Heart right ventricle (tissue), 16 donors: ENCODE measurements around the gene TFF3. TPM values are rescaled to one million over a fixed set of nuclear protein-coding genes. Genes with fewer than 3 reads are reported as not detected.
A peak's percentile ranks its signal among the peaks of the same experiment; 100 is the strongest.

Experiments
- ATAC-seq, 8 donors: fragments of 200-7000 bp; cut with Tn5 transposase; one replicate each; pipeline ENCODE4 v1.9.1; 2020; ENCODE audit warnings: mild to moderate bottlenecking in 8 of 8, moderate library complexity in 8 of 8, moderate number of reproducible peaks in 1 of 8
- DNase-seq, 2 donors: peaks; one replicate each; pipeline ENCODE4 v3.0.0-alpha.2; 2020
- H3K27ac ChIP-seq, 10 donors: fragments of 200-600 bp; sonication (generic) in 2 of 10; one replicate each; pipeline versions ENCODE4 v1.5.0 to v1.8.0; 2020 to 2022; ENCODE audit warnings: mild to moderate bottlenecking in 3 of 10
- H3K27me3 ChIP-seq, 7 donors: fragments of 200-600 bp; one replicate each; pipeline ENCODE4 v1.8.0; 2021 to 2022; ENCODE audit warnings: mild to moderate bottlenecking in 2 of 7
- H3K36me3 ChIP-seq, 9 donors: fragments of 200-600 bp; sonication (generic) in 1 of 9; one replicate each; pipeline versions ENCODE4 v1.5.0 to v1.8.0; 2020 to 2022; ENCODE audit warnings: mild to moderate bottlenecking in 2 of 9
- H3K4me1 ChIP-seq, 9 donors: fragments of 200-600 bp; sonication (generic) in 1 of 9; one replicate each; pipeline versions ENCODE4 v1.5.0 to v1.8.0; 2020 to 2022; ENCODE audit warnings: mild to moderate bottlenecking in 4 of 9
- H3K4me3 ChIP-seq, 10 donors: fragments of 200-600 bp; sonication (generic) in 2 of 10; one replicate each; pipeline versions ENCODE4 v1.5.0 to v1.8.0; 2020 to 2022; ENCODE audit warnings: mild to moderate bottlenecking in 7 of 10, moderate library complexity in 2 of 10
- H3K9me3 ChIP-seq, 11 donors: fragments of 200-600 bp in 10 of 11; sonication (generic) in 2 of 11; one replicate each; pipeline versions ENCODE4 v1.5.0 to v1.8.0; 2013 to 2022; ENCODE audit warnings: mild to moderate bottlenecking in 2 of 11, control low read depth in 1 of 11, moderate library complexity in 1 of 11
- CTCF ChIP-seq, 9 donors: fragments of 200-600 bp; sonication (generic) in 2 of 9; IDR thresholded peaks; one replicate each; pipeline versions ENCODE4 v1.5.0 to v1.8.0; 2021 to 2022; ENCODE audit warnings: antibody characterized with exemption in 9 of 9, mild to moderate bottlenecking in 5 of 9, moderate library complexity in 1 of 9
- WGBS, 2 donors: extraction: QIAGEN DNeasy Blood & Tissue Kit; methylation state at CpG; one replicate each; pipeline ENCODE4 v1.1.7; 2013; ENCODE audit warnings: inconsistent platforms in 1 of 2; 5-methylcytosine and 5-hydroxymethylcytosine counted together
- intact Hi-C, 10 donors: fragments of 100-400 bp; cut with DNase I; formaldehyde crosslinking; loops; one replicate each; pipeline versions ENCODE4 v1.11.1 to v1.14.2; 2022
- polyA plus RNA-seq, 2 donors: library from polyadenylated mRNA; stranded (reverse); fragments of 200-250 nt; gene quantifications; one replicate each; pipeline ENCODE4 v1.2.3, GENCODE V29; 2013
- total RNA-seq, 10 donors: library from RNA; stranded (reverse); fragmentation: NEBNext Ultra II Directional in 3 of 10; extraction: Animal tissue kit (Norgen Biotek cat#: 25700) in 3 of 10; gene quantifications; one replicate each; pipeline versions ENCODE4 v1.2.1 to v1.2.4, GENCODE V29; 2021 to 2023
- donor health status: Arrhythmogenic right ventricular cardiomyopathy.
- donor health status: ischemic (EF 13 %, LVEDD 7.1; RV severe dilation, severe dysfunction).
- donor health status: healthy with polysubstance abuse.
- donor health status: DM: no; HTN: yes; CAD: no.
- donor health status: DM: no; HTN: no; CAD: no.
- donor health status: ischemic (EF 25% LVEDD 6.9; RV normal size, moderate dysfunction).
- donor health status: ischemic (EF 25% LVEDD 5.7; RV mildly dilated, moderate dysfunction).
- donor health status: healthy.
- donor health status: DM: yes; HTN: yes; CAD: no.
- donor health status: Ischemic cardiomyopathy.
- donor health status: ischemic (EF 35%, LVEDD 5.7; RV mildly dilated, moderate dysfunction).
- donor health status: nonischemic (EF 11% LVEDD 7.7; RV severe dilation, severe dysfunction).
- donor health status: DM: yes; HTN: yes; CAD: no.
- donor health status: PGD.
- donor health status: ischemic (EF 29% LVEDD 5.4; RV normal size, mild dysfunction).
- donor health status: nonischemic (EF 23%, LVEDD 6.1; RV moderate dilation, normal function).

TFF3 gene
- total and polyA plus RNA-seq, 12 donors, result 0.90 to 7.9 (median 2.7) TPM

DNA sequence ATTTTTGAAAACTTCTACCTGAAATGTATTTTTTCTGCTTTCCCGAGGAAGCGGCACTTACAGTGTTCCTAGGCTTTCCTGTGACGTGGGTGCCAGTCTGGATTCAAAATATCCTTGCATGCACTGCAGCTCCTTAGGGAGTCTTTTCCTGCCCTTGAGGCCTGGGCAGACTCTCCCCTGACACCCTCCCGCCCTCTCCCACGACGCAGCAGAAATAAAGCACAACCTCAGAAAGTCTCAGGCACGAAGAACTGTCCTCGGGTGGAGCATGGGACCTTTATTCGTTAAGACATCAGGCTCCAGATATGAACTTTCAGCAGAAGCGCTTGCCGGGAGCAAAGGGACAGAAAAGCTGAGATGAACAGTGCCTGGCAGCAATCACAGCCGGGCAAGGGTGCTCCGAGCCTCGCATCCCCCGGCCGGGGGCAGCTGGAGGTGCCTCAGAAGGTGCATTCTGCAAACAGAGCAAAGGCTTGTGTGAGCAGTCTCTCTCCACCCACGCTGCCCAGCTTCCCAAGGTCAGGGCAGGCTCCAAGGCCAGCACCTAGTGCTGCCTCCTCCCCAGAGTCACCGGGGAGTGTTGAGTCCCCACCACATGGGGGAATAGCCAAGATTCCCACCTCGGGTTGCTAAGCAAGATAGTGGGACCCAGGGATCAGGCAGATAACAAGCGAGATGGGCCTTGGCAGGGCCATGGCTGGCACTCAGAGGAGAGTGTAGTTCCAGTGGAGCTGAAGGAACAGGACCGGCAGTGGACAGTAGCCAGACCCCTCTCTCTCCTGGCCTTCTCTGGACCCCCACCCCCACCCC is 3.2 kb downstream of the TFF3 start:
- H3K27me3 ChIP-seq, result peaks cover 0 to 40% (median 13%) of the 10 kb centered on the region in 7 donors
- intact Hi-C loops, result loop anchor here in 4 of 10 donors (10.0 kb wide), 3 partner anchors 97 to 167 kb away; partner anchors contain the start of gene ABCG1 (in 1 of the 4)
- no peak for DNase-seq
- TF ChIP-seq CTCF (IDR thresholded peaks at IDR 0.05), result no peak
- H3K27ac ChIP-seq, result no peak overlapping the region
- no peaks in the 10 kb centered on the region for H3K9me3 ChIP-seq
- 71 to 77% methylated on average over 21 of the region's 21 CpGs for WGBS, 2 donors
- H3K4me3 ChIP-seq, result no peak overlapping the region
- ATAC-seq, result peak in 4 of 8 donors; percentile 24 to 60 (median 42)
- no peaks in the 10 kb centered on the region for H3K36me3 ChIP-seq
- peaks cover 0 to 36% (median 24%) of the 10 kb centered on the region in 9 donors for H3K4me1 ChIP-seq

- Histone ChIP-seq H3K27ac (no peak overlapping the region), H3K27me3 (peaks cover 0 to 47% (median 15%) of the 10 kb centered on the region in 7 donors), H3K36me3 (no peaks in the 10 kb centered on the region), H3K4me1 (peaks cover 0 to 36% (median 24%) of the 10 kb centered on the region in 9 donors), H3K4me3 (no peak overlapping the region), H3K9me3 (no peaks in the 10 kb centered on the region)
- 92 to 94% methylated on average over 14 of the region's 14 CpGs for WGBS, 2 donors
- intact Hi-C loops, result loop anchor here in 4 of 10 donors (10.0 kb wide), 3 partner anchors 96 to 166 kb away; partner anchors contain the start of gene ABCG1 (in 1 of the 4)
- ATAC-seq, result no peak
- TF ChIP-seq CTCF (IDR thresholded peaks at IDR 0.05), result no peak
- no peak for DNase-seq
Measured at GRCh38 chr21:42311160-42311559, 4.0 kb downstream of the TFF3 start.

GRCh38 chr21:42310411-42311001 is 4.7 kb downstream of the TFF3 start:
- TF ChIP-seq CTCF (IDR thresholded peaks at IDR 0.05), result no peak
- Histone ChIP-seq H3K9me3 (no peaks in the 10 kb centered on the region), H3K4me1 (peaks cover 0 to 36% (median 24%) of the 10 kb centered on the region in 9 donors), H3K4me3 (no peak overlapping the region), H3K27ac (no peak overlapping the region), H3K36me3 (no peaks in the 10 kb centered on the region), H3K27me3 (peaks cover 0 to 53% (median 15%) of the 10 kb centered on the region in 7 donors)
- 80 to 84% methylated on average over 12 of the region's 12 CpGs for WGBS, 2 donors
- no peak for DNase-seq
- peak in 1 of 8 donors; percentile 19 for ATAC-seq
- intact Hi-C loops, result loop anchor here in 4 of 10 donors (10.0 kb wide), 3 partner anchors 96 to 166 kb away; partner anchors contain the start of gene ABCG1 (in 1 of the 4)

DNA sequence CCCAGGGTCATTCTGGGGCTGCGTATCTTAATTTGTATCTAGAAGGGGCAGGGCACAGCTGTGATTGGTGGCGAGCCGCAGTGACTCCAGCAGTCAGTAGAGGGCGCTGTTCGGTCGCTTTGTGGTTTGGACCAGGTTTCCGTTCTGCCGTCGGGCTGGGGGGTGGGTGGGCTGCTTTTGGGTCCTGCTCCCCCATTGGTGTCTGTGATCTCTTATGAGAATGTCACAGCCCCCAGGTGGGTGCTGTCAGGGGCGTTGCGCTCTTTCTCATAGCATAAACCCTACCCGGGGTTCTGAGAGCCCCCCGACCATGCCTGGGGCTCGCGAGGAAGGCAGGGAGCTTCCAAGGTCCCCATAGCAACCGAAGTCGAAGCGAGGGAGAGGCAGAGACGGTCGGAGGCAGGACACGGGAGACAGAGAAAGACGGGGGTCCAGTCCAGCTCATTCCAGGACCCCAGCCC is 5.4 kb downstream of the TFF3 start:
- peaks cover 0 to 53% (median 15%) of the 10 kb centered on the region in 7 donors for H3K27me3 ChIP-seq
- ATAC-seq (peak in 7 of 8 donors; percentile 36 to 66 (median 48)), DNase-seq (peak; percentile 37 to 50)
- intact Hi-C loops, result loop anchor here in 5 of 10 donors (10.0 kb wide), 4 partner anchors 95 to 165 kb away; partner anchors contain the start of gene ABCG1 (in 1 of the 5)
- no peak overlapping the region for H3K4me3 ChIP-seq
- no peaks in the 10 kb centered on the region for H3K36me3 ChIP-seq
- peak; percentile 54 to 78 (median 75) for TF ChIP-seq CTCF (IDR thresholded peaks at IDR 0.05)
- no peak overlapping the region for H3K27ac ChIP-seq
- peaks cover 0 to 31% (median 24%) of the 10 kb centered on the region in 9 donors for H3K4me1 ChIP-seq
- WGBS, 2 donors, result 15 to 17% methylated on average over 22 of the region's 22 CpGs
- no peaks in the 10 kb centered on the region for H3K9me3 ChIP-seq
